Retina (tissue), 1 donor: ENCODE data around the gene OR8B4.
"Not testable (repeated sequence)": the region's sequence is repeated elsewhere in the genome, so short reads cannot be mapped to it uniquely, and the experiment has no call there.

Experiments
- DNase-seq: peaks from one replicate; pipeline ENCODE4 v3.0.0-alpha.2; 2016

OR8B4 gene, protein sequence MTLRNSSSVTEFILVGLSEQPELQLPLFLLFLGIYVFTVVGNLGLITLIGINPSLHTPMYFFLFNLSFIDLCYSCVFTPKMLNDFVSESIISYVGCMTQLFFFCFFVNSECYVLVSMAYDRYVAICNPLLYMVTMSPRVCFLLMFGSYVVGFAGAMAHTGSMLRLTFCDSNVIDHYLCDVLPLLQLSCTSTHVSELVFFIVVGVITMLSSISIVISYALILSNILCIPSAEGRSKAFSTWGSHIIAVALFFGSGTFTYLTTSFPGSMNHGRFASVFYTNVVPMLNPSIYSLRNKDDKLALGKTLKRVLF

GRCh38 chr11:124424384-124424921, at the start of gene OR8B4:
TSS of gene OR8B4 (minus strand) at chr11:124424871. CDS start at chr11:124424871, 0 bp downstream.
- DNase-seq = no peak

DNA sequence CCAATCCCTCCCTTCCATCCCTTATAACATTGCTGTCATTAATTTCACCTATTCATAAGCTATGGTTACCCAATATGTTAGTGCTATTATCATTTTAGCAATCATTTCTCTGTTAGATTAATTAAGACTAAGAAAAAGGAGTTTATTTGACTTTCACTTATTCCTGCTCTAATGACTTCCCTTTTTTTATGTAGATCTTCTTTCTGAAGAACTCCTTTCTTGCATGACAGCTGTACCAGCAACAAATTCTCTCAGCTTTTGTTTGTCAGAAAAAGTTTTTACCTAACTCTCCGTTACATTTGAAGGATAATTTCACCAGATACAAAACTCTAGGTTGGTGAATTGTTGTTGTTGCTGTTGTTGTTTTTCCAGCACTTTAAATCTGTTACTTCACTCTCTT, 49.4 kb upstream of the OR8B4 start:
- DNase-seq = no peak

GRCh38 chr11:124473476-124473875, 48.8 kb upstream of the OR8B4 start:
- DNase-seq = no peak

GRCh38 chr11:124470561-124471227, 46.0 kb upstream of the OR8B4 start:
- peak; percentile 33 for DNase-seq

GRCh38 chr11:124467381-124467927, 42.8 kb upstream of the OR8B4 start:
- no peak for DNase-seq

GRCh38 chr11:124465368-124465767, 40.7 kb upstream of the OR8B4 start:
- DNase-seq = no peak

DNA sequence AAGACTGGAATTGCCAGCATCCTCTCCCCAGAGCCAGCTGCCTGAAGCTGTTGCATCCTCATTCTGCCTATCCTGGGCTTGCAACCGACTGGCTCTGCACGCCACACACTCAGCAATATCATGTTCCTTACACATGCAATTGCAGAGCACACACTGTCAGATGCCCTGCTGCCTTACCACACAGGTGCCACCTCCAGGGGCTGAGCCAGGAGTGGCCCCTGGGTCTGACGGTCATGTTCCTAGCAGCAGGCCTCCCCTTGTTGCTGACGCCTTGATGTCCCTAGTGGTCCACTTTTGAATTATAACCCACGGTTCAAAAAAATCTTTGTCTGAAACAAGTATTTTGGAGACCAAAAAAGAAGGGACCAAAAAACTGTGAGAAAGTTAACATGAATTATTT, 39.3 kb upstream of the OR8B4 start:
- DNase-seq = no peak

- no peak for DNase-seq
Observed at GRCh38 chr11:124463324-124463723, 38.7 kb upstream of the OR8B4 start.

DNA sequence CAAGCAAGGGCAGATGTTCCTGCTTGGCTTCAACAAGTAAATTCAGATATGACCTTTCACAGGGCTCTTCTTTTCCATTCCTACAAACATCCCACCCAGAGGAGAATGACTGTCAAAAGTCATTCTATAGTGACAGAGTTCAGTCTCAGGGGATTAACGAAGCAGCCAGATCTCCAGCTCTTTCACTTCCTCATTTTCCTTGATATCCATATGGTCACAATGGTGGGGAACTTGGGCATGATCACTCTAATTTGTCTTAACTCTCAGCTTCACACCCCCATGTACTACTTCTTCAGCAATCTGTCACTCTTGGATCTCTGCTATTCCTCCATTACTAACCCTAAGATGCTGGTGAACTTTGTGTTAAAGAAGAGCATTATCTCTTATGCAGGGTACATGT, 35.8 kb upstream of the OR8B4 start:
- DNase-seq = no peak

GRCh38 chr11:124459379-124459778, 34.7 kb upstream of the OR8B4 start:
- DNase-seq = not testable (repeated sequence)

GRCh38 chr11:124454552-124454951, 29.9 kb upstream of the OR8B4 start:
- DNase-seq = no peak

- no peak for DNase-seq
Observed at GRCh38 chr11:124446916-124447315, 22.2 kb upstream of the OR8B4 start.

GRCh38 chr11:124445646-124446150, 21.0 kb upstream of the OR8B4 start, which contains the start of gene OR8B8:
TSS of gene OR8B8 (minus strand) at chr11:124445696. CDS start at chr11:124441085, 4,611 bp downstream.
- DNase-seq = no peak

GRCh38 chr11:124442847-124443246, 18.2 kb upstream of the OR8B4 start:
- no peak for DNase-seq

DNA sequence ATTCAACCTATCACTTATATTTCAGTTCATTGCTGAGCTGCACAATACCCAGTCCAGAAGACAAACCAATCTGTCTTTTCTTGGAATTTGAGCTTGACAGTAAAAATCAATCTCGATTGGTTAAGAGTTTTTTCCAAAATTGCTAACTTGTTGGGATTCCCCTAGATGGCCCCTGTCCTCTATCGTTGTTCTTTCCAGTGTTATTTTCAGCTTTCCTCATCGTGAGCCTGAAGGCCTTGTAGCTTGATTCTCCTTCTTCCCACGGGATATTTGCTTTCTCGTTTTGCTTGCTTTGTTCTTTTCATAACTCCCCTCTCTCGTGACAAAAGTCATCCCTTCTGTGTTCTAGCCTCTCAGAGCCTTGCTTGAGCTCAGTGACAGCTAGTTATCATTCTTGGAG, 17.8 kb upstream of the OR8B4 start:
- DNase-seq = no peak

GRCh38 chr11:124441519-124441918, 16.8 kb upstream of the OR8B4 start:
- no peak for DNase-seq

- DNase-seq = no peak
Observed at GRCh38 chr11:124441081-124441480, 16.4 kb upstream of the OR8B4 start.

DNA sequence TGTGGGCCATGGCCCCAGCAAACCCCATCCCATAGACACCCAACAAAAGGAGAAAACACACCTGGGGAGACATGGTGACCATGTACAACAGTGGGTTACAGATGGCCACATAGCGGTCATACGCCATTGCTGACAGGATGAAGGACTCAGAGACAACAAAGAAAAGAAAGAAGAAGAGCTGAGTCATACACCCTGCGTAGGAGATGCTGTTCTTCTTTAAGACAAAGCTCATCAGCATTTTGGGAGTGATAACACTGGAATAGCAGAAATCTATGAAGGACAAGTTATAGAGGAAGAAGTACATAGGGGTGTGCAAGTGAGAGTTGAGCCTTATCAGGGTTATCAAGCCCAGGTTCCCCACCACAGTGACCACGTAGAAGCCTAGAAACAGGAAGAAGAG, 15.9 kb upstream of the OR8B4 start:
- DNase-seq = no peak

GRCh38 chr11:124434699-124435098, 10.0 kb upstream of the OR8B4 start:
- DNase-seq = no peak

- DNase-seq = no peak
Observed at GRCh38 chr11:124429599-124429998, 4.9 kb upstream of the OR8B4 start.

- no peak for DNase-seq
Observed at GRCh38 chr11:124421043-124421442, 3.6 kb downstream of the OR8B4 start.

DNA sequence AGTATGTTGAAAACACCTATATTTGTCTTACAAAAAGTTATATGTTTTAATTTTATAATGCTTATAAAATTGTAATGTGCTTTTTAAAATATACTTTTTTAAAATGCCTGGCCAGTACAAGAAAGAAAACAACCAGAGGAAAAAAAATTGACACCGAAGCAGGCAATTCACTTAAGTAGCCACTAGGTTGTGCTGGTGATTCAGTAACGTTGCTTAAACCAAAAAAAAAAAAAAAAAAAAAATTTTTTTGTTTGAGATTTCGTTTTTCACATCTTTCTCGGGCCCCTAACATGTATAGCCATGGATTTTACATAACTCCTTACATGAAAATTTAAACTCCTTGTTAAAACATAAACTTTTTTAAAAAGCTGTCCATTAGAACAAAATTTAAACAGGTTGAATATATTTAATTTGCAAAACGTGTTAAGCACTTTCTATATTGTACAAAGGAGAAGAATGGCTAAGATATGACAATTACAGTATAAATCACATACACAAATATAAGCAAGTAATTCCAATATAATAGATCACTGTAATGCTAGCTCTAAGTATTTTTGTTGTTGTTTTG, 9.2 kb downstream of the OR8B4 start:
- peak; percentile 33 for DNase-seq

DNA sequence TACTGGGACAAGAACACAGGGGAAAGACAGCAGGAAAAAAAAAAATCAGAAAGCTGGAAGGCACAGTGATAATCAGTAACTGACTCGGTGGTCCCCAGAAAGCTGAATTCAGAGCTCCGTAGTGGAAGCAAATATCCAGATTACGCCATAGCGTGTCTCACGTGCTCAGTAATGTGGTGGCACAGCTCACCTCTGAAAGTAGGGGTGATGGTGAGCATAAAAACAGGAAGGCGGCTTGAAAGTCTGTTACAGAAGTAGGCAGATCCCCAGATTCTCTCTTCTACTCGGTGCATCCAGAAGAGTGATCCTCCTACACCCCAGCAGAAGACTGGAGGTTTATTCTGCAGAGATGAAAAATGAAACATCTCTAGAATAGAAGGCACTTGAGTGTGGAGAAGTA, 14.8 kb downstream of the OR8B4 start:
- DNase-seq = no peak
